Uterus (tissue), 2 donors: ENCODE results near the gene RFX7.

Source experiments
- POLR2A ChIP-seq, 2 donors: fragments of 450-650 bp; IDR thresholded peaks; one replicate each; pipeline ENCODE4 v1.6.1; 2016; ENCODE audit warnings: antibody characterized with exemption in 2 of 2, mild to moderate bottlenecking in 1 of 2, moderate library complexity in 1 of 2
- TF ChIP-seq, protein P1 (sequence below), 4 experiments: fragments of 200-600 bp in 2 of 4; fragments of 450-650 bp in 2 of 4; sonication (generic) in 2 of 4; IDR thresholded peaks; one replicate each; pipeline ENCODE4 v1.5.1; 2016 to 2019; ENCODE audit warnings: antibody characterized with exemption in 4 of 4, mild to moderate bottlenecking in 2 of 4, moderate library complexity in 1 of 4

DNA sequence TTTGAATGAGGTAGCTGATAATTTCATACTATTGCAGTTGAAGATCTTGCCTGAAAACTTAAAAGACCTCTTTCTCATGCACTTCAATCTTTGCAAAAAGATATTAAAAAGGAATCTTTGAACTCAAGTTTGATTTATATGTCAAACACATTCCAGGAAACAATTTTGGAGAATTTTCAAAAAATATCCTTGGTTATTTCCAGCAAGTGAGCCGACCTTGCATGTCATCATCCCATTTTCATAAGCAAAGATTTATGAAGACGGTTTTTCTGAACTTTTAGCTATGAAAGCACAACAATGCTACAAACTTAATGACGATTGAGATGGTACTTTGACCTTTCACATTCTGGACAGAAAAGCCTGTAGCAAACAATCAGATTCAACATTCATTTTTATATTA lies 95.6 kb downstream of the RFX7 start:
- TF ChIP-seq, protein P1, sequence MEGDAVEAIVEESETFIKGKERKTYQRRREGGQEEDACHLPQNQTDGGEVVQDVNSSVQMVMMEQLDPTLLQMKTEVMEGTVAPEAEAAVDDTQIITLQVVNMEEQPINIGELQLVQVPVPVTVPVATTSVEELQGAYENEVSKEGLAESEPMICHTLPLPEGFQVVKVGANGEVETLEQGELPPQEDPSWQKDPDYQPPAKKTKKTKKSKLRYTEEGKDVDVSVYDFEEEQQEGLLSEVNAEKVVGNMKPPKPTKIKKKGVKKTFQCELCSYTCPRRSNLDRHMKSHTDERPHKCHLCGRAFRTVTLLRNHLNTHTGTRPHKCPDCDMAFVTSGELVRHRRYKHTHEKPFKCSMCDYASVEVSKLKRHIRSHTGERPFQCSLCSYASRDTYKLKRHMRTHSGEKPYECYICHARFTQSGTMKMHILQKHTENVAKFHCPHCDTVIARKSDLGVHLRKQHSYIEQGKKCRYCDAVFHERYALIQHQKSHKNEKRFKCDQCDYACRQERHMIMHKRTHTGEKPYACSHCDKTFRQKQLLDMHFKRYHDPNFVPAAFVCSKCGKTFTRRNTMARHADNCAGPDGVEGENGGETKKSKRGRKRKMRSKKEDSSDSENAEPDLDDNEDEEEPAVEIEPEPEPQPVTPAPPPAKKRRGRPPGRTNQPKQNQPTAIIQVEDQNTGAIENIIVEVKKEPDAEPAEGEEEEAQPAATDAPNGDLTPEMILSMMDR (IDR thresholded peaks at IDR 0.05): no peak
- TF ChIP-seq POLR2A (IDR thresholded peaks at IDR 0.05): no peak
